ENCODE measurements around the gene SLK. TPM values are rescaled to one million over a fixed set of nuclear protein-coding genes. Genes with fewer than 3 reads are reported as not detected.

SLK gene
- polyA plus RNA-seq, 1 donor: 34.0 TPM

DNA sequence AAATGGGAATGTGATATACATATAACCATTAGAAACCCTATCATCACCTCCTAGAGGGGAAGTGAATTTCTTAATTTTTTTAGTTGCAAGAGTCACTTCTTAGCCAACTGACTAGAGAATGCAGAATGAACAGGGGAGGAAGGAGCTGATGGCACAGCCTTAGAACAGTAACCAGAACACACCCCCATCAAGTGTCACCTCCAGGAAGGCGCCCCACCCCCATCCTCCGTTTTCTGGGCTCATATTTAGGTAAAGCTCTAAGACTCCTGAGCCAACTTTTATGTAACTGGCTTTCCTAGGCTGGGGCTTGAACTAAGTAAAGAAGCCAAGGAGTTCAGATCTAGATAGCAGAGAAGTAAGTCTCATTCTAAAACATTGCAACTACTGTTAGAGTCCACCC is 64.7 kb downstream of the SLK start:
- peaks cover 20% of the 10 kb centered on the region for H3K36me3 ChIP-seq (ENCODE audit: control insufficient read depth, insufficient read depth, low read length)
- H3K27ac ChIP-seq (ENCODE audit: low read length): no peak overlapping the region
- H3K4me1 ChIP-seq (ENCODE audit: control insufficient read depth, insufficient read depth, low read length): peaks cover 8% of the 10 kb centered on the region
- no peaks in the 10 kb centered on the region for H3K27me3 ChIP-seq (ENCODE audit: control insufficient read depth, insufficient read depth, low read length)
- H3K9me3 ChIP-seq (ENCODE audit: control insufficient read depth, low read depth, low read length): no peaks in the 10 kb centered on the region
- no peak overlapping the region for H3K4me3 ChIP-seq (ENCODE audit: low read length)
- no CpG with 5 or more reads among the region's 2 CpGs for WGBS (ENCODE audit: insufficient coverage, low lambda C conversion rate)
- no peak for DNase-seq

DNA sequence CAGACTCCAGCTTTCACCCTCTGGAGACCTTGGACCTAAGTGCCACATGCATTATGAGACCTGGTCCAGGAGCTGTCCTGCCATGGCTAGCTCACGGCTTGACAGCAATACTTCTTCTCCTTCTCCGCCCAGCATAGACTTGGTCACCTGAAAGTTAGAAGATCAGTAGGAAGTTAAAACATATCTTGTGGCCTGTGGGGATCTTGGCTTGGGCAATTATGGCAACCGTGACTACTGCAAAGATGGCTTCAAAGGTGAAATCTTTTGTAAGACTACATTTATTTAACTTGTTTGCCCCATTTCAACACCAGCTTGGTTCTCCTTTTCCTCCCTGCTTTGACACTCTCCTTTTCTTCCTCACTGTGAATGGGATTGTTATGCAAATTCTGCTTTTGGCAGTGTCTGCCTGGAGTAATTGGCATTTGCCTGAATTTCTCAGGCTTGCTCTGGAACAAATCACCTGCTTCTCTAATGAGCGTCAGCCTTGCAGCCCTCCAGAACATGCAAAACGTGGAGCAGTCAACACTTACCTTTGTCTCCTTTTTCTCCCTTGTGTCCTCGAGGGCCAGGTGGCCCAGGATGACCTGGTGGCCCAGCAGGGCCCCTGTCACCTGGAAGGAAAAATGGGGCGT is 65.3 kb downstream of the SLK start:
- WGBS (ENCODE audit: insufficient coverage, low lambda C conversion rate): 83% methylated on average over 1 of the region's 7 CpGs
- Histone ChIP-seq H3K9me3 (ENCODE audit: control insufficient read depth, low read depth, low read length) (no peaks in the 10 kb centered on the region), H3K4me3 (ENCODE audit: low read length) (no peak overlapping the region), H3K36me3 (ENCODE audit: control insufficient read depth, insufficient read depth, low read length) (peaks cover 20% of the 10 kb centered on the region), H3K27ac (ENCODE audit: low read length) (no peak overlapping the region), H3K4me1 (ENCODE audit: control insufficient read depth, insufficient read depth, low read length) (peaks cover 8% of the 10 kb centered on the region), H3K27me3 (ENCODE audit: control insufficient read depth, insufficient read depth, low read length) (no peaks in the 10 kb centered on the region)
- DNase-seq: no peak

DNA sequence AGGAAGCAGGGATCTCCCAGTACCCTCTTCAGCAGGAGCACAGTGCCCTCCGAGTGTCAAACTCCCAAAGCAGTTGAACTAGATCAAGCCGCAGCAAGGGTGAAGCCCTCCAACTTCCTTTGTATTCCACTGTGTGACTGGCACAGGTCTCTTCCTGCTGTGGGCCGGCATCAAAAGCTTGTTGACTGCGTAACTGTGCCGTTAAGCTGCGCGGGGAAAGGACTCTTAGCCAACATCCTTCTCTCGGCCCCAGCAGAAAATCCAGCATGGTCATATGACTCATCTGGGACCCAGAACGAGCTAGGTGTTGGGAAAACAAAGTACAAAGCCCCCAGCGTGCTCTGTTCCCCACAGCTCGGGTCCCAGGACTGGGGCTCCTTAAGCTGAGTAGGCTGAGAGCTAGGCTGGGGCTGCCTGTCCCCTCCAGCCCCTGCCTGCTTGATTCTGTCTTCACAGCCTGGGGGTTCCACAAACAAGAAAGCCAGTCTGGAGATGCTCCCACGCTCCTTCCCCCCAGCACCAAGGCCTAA is 66.5 kb downstream of the SLK start:
- H3K9me3 ChIP-seq (ENCODE audit: control insufficient read depth, low read depth, low read length): no peaks in the 10 kb centered on the region
- DNase-seq: no peak
- H3K36me3 ChIP-seq (ENCODE audit: control insufficient read depth, insufficient read depth, low read length): peaks cover 18% of the 10 kb centered on the region
- no peak overlapping the region for H3K4me3 ChIP-seq (ENCODE audit: low read length)
- no peaks in the 10 kb centered on the region for H3K4me1 ChIP-seq (ENCODE audit: control insufficient read depth, insufficient read depth, low read length)
- no peak overlapping the region for H3K27ac ChIP-seq (ENCODE audit: low read length)
- no peaks in the 10 kb centered on the region for H3K27me3 ChIP-seq (ENCODE audit: control insufficient read depth, insufficient read depth, low read length)
- no CpG with 5 or more reads among the region's 12 CpGs for WGBS (ENCODE audit: insufficient coverage, low lambda C conversion rate)

DNA sequence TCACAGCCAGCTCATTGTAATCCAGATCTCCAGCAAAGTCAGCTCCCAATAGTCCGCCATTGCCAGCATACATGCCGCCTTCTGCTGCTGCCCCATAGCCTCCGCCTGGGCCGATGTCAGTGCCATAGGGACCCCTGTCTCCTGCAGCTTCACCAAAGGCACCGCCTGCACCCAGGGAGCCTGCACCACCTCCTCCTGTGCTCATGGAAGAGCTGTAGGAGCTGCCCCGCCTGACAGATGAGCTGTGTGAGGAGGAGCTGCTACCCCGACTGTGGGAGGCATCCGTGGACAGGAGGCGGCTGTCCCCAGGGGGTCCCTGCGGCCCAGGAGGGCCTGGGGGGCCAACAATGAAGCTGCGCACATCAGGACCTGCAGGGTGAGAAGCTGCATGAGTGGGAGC is 67.0 kb downstream of the SLK start:
- no peak overlapping the region for H3K4me3 ChIP-seq (ENCODE audit: low read length)
- DNase-seq: no peak
- no peaks in the 10 kb centered on the region for H3K27me3 ChIP-seq (ENCODE audit: control insufficient read depth, insufficient read depth, low read length)
- no peaks in the 10 kb centered on the region for H3K4me1 ChIP-seq (ENCODE audit: control insufficient read depth, insufficient read depth, low read length)
- WGBS (ENCODE audit: insufficient coverage, low lambda C conversion rate): no CpG with 5 or more reads among the region's 11 CpGs
- H3K36me3 ChIP-seq (ENCODE audit: control insufficient read depth, insufficient read depth, low read length): peaks cover 18% of the 10 kb centered on the region
- no peaks in the 10 kb centered on the region for H3K9me3 ChIP-seq (ENCODE audit: control insufficient read depth, low read depth, low read length)
- H3K27ac ChIP-seq (ENCODE audit: low read length): no peak overlapping the region

DNA sequence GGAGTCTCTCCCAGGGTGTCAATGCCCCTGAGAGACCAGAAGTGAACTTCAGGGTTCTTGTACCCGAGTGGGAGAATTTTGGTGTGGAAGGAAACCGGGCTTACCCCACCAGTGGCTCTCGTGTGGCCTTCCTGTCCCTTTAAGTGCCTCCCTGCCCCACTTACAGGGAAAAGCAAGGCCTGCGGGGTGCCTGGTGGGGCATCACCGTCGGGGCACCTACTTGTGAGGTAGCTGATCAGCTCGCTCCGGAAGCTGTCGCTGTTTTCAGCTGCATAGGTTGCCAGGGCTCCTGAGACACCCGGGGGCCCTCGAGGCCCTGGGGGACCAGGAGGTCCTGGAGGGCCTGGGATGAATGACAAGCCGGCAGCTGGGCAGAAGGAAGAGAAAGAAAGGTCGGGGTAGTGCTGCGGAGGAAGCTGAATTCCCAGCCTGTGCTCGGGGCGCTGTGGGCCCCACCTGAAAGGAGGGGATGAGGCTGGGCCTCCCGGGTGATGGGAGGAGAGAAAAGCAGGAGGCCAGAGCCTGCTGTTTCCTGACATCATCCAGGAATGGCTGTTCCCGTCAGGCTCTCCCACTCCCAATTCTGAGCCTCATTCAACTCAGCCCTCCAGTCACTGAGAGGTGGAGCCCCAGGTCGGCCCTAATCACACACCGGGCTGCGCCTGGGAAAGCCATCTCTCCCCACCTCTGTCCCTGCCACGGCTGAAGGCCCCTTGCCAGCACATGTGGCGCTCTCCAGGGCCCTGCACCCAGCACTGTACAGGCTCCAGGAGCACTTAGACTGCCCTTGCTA is 67.7 kb downstream of the SLK start:
- no CpG with 5 or more reads among the region's 23 CpGs for WGBS (ENCODE audit: insufficient coverage, low lambda C conversion rate)
- Histone ChIP-seq H3K27ac (ENCODE audit: low read length) (no peak overlapping the region), H3K9me3 (ENCODE audit: control insufficient read depth, low read depth, low read length) (no peaks in the 10 kb centered on the region), H3K27me3 (ENCODE audit: control insufficient read depth, insufficient read depth, low read length) (no peaks in the 10 kb centered on the region), H3K36me3 (ENCODE audit: control insufficient read depth, insufficient read depth, low read length) (peaks cover 18% of the 10 kb centered on the region), H3K4me3 (ENCODE audit: low read length) (no peak overlapping the region), H3K4me1 (ENCODE audit: control insufficient read depth, insufficient read depth, low read length) (no peaks in the 10 kb centered on the region)
- no peak for DNase-seq

DNA sequence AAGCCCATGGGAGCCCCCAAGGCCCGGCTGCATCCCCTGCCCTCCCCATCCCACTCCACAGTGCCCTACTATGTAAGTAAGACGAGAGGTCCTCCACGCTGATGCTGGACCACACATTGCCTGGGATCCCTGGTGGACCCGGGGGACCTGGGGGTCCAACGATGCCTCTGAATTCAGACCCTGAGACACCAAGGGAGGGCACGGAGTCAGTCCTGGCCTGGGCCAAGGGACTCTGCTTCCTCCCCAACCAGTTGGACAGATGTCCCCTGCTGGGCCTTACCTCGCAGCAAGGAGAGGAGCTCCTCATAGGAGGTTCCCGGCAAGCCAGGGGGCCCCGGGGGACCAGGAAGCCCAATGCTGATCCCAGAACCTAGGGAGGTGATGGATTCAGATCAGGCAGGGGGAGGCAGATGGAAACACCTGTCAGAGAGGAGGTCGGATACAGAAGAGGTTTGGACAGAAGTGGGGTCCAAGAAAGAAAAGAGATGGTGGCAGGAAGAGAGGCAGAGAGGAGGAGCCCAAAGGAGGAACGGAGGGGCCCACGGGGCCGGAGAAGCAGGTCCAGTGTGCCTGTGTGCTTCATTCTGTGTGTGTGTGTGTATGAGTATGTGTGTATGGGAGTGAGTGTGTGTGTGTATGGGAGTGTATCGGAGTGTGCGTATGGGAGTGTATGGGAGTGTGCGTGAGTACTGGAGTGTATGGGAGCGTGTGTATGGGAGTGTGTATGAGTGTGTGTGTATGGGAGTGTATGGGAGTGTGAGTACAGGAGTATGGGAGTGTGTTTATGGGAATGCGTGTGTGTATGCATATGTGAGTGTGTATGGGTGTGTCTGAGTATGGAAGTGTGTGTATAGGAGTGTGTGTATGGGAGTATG is 68.5 kb downstream of the SLK start:
- no CpG with 5 or more reads among the region's 18 CpGs for WGBS (ENCODE audit: insufficient coverage, low lambda C conversion rate)
- no peaks in the 10 kb centered on the region for H3K9me3 ChIP-seq (ENCODE audit: control insufficient read depth, low read depth, low read length)
- no peak for DNase-seq
- no peaks in the 10 kb centered on the region for H3K27me3 ChIP-seq (ENCODE audit: control insufficient read depth, insufficient read depth, low read length)
- no peak overlapping the region for H3K27ac ChIP-seq (ENCODE audit: low read length)
- H3K36me3 ChIP-seq (ENCODE audit: control insufficient read depth, insufficient read depth, low read length): peaks cover 18% of the 10 kb centered on the region
- no peaks in the 10 kb centered on the region for H3K4me1 ChIP-seq (ENCODE audit: control insufficient read depth, insufficient read depth, low read length)
- no peak overlapping the region for H3K4me3 ChIP-seq (ENCODE audit: low read length)

DNA sequence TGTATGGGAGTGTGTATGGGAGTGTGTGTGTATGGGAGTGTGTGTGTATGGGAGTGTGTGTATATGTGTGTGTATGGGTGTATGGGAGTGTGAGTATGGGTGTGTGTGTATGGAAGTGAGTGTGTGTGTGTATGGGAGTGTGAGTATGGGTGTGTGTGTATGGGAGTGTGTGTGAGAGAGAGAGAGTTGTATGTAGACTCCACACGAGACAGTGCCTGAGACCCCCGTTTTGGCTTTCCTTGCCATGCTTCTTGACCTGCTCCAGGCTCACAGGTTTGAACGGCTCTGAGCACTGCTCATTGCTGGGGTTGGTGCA is 69.1 kb downstream of the SLK start:
- no peaks in the 10 kb centered on the region for H3K27me3 ChIP-seq (ENCODE audit: control insufficient read depth, insufficient read depth, low read length)
- no peak for DNase-seq
- no peak overlapping the region for H3K27ac ChIP-seq (ENCODE audit: low read length)
- H3K9me3 ChIP-seq (ENCODE audit: control insufficient read depth, low read depth, low read length): no peaks in the 10 kb centered on the region
- WGBS (ENCODE audit: insufficient coverage, low lambda C conversion rate): no CpG with 5 or more reads among the region's 3 CpGs
- no peaks in the 10 kb centered on the region for H3K4me1 ChIP-seq (ENCODE audit: control insufficient read depth, insufficient read depth, low read length)
- peaks cover 18% of the 10 kb centered on the region for H3K36me3 ChIP-seq (ENCODE audit: control insufficient read depth, insufficient read depth, low read length)
- no peak overlapping the region for H3K4me3 ChIP-seq (ENCODE audit: low read length)

DNA sequence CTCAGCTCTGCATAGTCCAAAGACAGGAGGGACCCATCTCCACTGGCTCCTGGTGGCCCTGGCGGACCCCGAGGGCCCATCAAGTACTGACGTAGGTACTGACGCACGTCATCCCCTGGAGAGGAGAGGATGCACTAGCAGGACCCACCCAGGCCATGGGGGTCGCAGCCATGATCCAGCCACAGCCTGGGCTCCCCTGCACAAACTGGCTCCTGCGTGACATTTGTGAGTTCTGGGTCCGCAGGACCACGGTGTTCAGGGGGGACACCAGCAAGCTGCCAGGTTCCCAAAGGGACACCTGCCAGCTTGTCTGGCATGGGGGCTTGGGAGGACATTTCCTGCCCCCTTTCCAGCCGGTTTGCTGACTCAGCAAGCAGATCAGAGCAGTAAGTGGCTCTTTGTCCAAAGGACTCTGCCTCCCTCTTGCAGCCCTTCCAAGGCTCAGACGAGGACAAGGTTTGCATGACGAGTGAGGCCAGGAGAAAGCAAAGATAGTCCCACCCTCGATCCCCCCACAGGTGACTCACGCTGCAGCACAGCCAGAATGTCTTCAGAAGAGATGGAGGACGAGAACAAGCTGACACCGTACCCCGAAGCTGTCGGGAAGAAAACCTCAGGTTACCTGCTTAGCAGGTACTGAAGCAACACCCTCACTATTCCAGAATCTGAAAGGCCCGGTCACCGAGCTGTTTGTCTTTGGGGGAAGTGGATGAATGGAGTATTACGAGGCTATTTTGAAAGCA is 69.7 kb downstream of the SLK start:
- no peaks in the 10 kb centered on the region for H3K9me3 ChIP-seq (ENCODE audit: control insufficient read depth, low read depth, low read length)
- H3K36me3 ChIP-seq (ENCODE audit: control insufficient read depth, insufficient read depth, low read length): peaks cover 13% of the 10 kb centered on the region
- no peak overlapping the region for H3K4me3 ChIP-seq (ENCODE audit: low read length)
- no peaks in the 10 kb centered on the region for H3K27me3 ChIP-seq (ENCODE audit: control insufficient read depth, insufficient read depth, low read length)
- no peaks in the 10 kb centered on the region for H3K4me1 ChIP-seq (ENCODE audit: control insufficient read depth, insufficient read depth, low read length)
- DNase-seq: no peak
- no peak overlapping the region for H3K27ac ChIP-seq (ENCODE audit: low read length)
- WGBS (ENCODE audit: insufficient coverage, low lambda C conversion rate): no CpG with 5 or more reads among the region's 21 CpGs

DNA sequence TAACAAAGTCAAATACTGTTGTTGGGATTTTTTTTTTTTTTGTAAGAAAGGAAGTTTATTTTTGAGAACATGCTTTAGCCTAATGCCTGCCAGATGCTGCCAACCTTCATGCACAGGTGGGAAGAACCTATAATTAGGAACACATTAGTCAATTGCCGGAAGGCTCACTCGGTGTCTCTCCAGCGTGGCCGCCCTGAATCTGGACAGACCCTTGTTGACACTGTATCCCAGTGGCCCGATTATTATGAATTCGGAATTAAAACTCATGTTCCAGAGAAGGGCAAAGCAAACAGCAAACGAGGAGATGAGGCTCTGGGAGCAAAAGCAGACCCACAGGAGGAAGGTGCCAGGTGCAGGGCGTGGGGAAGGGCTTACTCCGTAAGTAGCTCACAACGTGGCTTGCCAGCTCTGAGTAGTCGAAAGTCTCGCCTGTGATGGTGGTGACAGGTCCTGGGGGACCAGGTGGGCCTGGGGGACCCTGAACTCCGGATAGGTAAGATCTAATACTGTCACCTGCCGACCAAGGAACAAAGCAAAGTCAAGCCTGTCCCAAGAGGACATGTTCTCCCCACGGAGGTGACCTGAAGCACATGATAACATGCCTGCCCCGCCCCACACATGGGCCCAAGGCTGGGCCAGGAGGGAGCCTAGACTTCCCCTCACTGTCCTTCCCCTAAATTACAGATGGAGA is 70.5 kb downstream of the SLK start:
- H3K36me3 ChIP-seq (ENCODE audit: control insufficient read depth, insufficient read depth, low read length): peaks cover 8% of the 10 kb centered on the region
- DNase-seq: no peak
- no peak overlapping the region for H3K4me3 ChIP-seq (ENCODE audit: low read length)
- H3K9me3 ChIP-seq (ENCODE audit: control insufficient read depth, low read depth, low read length): no peaks in the 10 kb centered on the region
- no peak overlapping the region for H3K27ac ChIP-seq (ENCODE audit: low read length)
- H3K27me3 ChIP-seq (ENCODE audit: control insufficient read depth, insufficient read depth, low read length): no peaks in the 10 kb centered on the region
- no CpG with 5 or more reads among the region's 16 CpGs for WGBS (ENCODE audit: insufficient coverage, low lambda C conversion rate)
- H3K4me1 ChIP-seq (ENCODE audit: control insufficient read depth, insufficient read depth, low read length): no peaks in the 10 kb centered on the region

All from large intestine (tissue), 3 donors.